ENCODE results near the gene SHB.

DNA sequence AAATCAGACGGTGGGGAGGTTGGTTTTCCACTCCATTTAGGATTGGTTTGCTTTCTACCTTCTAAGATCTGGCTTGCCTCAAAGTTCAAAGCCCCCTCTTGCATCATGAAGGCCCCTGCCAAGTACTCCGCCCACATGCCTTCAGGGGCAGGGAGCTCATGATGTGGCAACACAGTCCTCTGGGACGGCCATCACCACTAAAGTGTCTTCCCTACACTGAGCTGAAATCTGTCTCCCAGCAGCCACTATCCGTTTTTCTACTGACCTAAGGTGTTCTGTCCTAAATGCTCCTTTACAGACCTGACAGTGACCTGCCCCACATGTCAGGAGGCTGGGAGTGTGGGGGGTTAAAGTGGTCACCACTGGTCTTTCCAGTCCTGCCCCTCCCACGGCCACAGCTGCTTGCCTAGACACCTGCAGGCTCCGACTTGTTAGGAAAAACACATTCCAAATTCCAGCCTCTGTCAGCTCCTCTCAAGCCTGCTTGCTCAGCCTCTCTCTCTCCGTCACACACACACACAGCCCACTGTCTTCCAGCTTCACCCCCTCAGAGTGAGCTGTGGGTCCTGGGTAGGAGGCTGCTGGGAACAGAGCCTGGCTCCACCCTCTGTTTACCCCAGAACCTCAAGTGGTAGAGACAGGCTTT is 44.9 kb downstream of the SHB start:
- TF ChIP-seq, protein P1, sequence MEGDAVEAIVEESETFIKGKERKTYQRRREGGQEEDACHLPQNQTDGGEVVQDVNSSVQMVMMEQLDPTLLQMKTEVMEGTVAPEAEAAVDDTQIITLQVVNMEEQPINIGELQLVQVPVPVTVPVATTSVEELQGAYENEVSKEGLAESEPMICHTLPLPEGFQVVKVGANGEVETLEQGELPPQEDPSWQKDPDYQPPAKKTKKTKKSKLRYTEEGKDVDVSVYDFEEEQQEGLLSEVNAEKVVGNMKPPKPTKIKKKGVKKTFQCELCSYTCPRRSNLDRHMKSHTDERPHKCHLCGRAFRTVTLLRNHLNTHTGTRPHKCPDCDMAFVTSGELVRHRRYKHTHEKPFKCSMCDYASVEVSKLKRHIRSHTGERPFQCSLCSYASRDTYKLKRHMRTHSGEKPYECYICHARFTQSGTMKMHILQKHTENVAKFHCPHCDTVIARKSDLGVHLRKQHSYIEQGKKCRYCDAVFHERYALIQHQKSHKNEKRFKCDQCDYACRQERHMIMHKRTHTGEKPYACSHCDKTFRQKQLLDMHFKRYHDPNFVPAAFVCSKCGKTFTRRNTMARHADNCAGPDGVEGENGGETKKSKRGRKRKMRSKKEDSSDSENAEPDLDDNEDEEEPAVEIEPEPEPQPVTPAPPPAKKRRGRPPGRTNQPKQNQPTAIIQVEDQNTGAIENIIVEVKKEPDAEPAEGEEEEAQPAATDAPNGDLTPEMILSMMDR (conservative IDR thresholded peaks at IDR 0.05; ENCODE audit: low read depth, low read length), result no peak
- TF ChIP-seq EZH2phosphoT487 (IDR thresholded peaks at IDR 0.05; ENCODE audit: borderline replicate concordance, low read length) (no peak), EZH2 (IDR thresholded peaks at IDR 0.05; ENCODE audit: low read length, unreplicated experiment) (no peak)
